ENCODE data around the gene TCL1A.

TCL1A gene

GRCh38 chr14:95707327-95707726 is 6.6 kb downstream of the TCL1A start:
- no peak for DNase-seq (ENCODE audit: low read depth)
- no peak overlapping the region for H3K4me3 ChIP-seq (ENCODE audit: low read length)
- TF ChIP-seq CTCF (conservative IDR thresholded peaks at IDR 0.05; ENCODE audit: low read depth, low read length) = no peak

DNA sequence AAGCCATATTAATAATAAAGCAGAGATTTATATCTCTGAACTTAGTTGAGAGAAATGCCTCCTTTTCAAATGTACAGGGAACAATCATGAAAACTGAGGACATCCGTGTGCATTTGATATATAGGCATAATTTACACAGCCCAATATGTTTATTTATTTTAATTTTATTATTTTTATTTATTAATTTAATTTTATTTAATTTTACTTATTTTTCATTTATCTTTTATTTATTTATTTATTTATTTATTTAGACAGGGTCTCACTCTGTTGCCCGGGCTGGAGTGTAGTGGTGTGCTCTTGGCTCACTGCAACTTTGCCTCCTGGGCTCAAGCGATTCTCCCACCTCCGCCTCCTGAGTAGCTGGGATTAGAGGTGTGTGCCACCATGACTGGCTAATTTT is 8.4 kb downstream of the TCL1A start:
- DNase-seq (ENCODE audit: low read depth) = no peak
- TF ChIP-seq CTCF (conservative IDR thresholded peaks at IDR 0.05; ENCODE audit: low read depth, low read length) = no peak
- no peak overlapping the region for H3K4me3 ChIP-seq (ENCODE audit: low read length)

DNA sequence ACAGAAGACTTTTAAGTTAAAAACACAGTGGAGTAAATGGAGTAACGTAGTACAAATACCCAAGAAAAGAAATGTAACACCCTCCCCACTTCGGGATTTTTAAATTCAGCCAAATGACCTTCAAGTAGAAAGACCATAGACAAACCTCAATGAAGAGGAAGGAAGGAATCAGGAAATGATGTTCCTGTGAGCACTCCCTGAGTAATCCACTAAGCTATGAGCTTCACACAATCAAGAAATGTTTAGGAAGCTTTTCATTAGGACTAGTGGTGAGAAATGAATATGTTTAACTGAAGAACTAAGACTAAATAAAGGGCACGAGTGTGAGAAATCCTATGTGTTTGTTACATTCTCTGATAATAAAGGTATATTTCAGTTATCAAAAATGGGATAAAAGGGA is 10.1 kb downstream of the TCL1A start:
- TF ChIP-seq CTCF (conservative IDR thresholded peaks at IDR 0.05; ENCODE audit: low read depth, low read length) = no peak
- no peak for DNase-seq (ENCODE audit: low read depth)
- no peak overlapping the region for H3K4me3 ChIP-seq (ENCODE audit: low read length)

DNA sequence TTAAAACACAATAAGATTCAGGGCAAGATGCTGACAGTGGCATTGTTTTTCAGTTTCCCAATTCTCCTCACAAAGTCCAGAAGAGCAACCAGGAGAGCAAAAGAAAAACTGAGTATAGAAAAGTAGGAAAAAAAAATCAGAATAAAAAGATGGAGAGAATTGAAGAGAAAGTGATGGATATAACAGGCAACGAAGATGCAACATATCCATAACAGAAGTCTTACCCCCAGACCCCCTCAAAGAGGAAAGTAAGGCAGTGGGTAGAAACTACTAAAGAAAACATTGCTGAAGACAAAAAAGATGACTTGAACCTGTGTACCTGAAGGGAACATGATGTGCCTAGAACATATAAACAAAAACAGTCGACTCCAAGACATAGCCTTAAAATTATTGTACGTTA is 10.6 kb downstream of the TCL1A start:
- no peak overlapping the region for H3K4me3 ChIP-seq (ENCODE audit: low read length)
- no peak for DNase-seq (ENCODE audit: low read depth)
- no peak for TF ChIP-seq CTCF (conservative IDR thresholded peaks at IDR 0.05; ENCODE audit: low read depth, low read length)

DNA sequence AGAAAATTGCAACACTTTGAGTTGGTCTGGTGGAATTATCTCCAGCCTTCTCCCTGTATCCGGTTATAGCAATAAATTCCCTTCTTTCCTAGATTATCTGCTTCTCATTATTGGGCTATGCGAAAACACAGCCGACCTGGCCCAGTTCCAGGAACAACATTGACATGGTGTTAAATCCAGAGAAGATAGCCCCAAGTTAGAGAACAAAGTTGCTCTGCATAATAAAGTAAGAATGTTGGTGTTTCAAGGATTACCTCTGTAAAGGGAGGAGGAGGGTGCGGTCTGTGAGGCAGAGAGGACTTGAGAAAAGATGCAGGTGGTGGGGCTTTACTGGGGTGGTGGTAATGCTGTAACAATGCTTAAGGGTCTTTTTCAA is 12.1 kb downstream of the TCL1A start:
- peak; percentile 11 for DNase-seq (ENCODE audit: low read depth)
- no peak overlapping the region for H3K4me3 ChIP-seq (ENCODE audit: low read length)
- TF ChIP-seq CTCF (conservative IDR thresholded peaks at IDR 0.05; ENCODE audit: low read depth, low read length) = no peak

DNA sequence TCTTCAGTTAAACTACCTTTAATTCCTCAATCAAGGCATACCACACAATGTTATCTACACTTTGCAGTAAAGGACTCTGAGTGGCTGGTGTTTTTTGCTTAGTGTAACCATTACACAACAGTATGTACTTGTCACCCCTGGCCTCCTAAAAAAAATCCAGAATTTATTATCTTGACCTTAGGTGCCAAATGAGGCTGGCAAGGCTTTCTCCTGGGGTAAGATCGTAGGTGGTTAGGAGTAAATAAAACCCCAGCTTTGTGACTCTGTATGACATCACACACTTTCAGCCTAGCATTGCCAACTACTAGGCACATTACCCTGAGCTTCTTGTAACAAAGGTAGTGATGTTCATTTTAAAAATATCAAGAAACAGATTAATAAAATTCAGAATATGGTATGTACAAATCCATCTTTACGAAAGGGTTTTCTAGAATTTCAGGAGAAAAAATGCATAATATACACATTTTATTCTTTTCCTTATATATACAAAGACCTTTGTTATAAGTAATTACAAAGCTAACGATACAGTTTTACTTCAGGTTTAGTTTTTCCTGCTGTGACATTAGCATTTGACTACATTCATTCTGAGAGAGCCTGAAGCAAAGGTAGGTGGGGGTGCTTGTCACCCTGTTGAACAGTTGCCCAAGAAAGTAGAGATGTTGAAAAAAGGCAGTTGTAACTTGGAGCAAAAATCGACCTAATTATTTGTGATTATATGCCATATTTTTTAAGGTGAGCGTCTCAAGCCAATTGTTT is 13.5 kb downstream of the TCL1A start:
- TF ChIP-seq CTCF (conservative IDR thresholded peaks at IDR 0.05; ENCODE audit: low read depth, low read length) = no peak
- no peak overlapping the region for H3K4me3 ChIP-seq (ENCODE audit: low read length)
- no peak for DNase-seq (ENCODE audit: low read depth)

GRCh38 chr14:95699412-95699811 is 14.5 kb downstream of the TCL1A start:
- no peak for TF ChIP-seq CTCF (conservative IDR thresholded peaks at IDR 0.05; ENCODE audit: low read depth, low read length)
- H3K4me3 ChIP-seq (ENCODE audit: low read length) = no peak overlapping the region
- DNase-seq (ENCODE audit: low read depth) = no peak

All from retinal pigment epithelial cell (primary cell).